DMS53 treated with DMSO at 0.1 percent for 48 hours (cell line): ENCODE results near the gene TMEM150A.
"Not testable (repeated sequence)": the region's sequence is repeated elsewhere in the genome, so short reads cannot be mapped to it uniquely, and the experiment has no call there.

Experiments used
- DNase-seq: peaks from one replicate; lab custom pipeline; 2025; ENCODE audit not compliant: unreplicated experiment; lab: John Stamatoyannopoulos, UW

TMEM150A gene

GRCh38 chr2:85613717-85614515, 11.4 kb upstream of the TMEM150A start:
- DNase-seq = no peak

GRCh38 chr2:85611705-85612587, 9.4 kb upstream of the TMEM150A start, which contains the start of gene C2orf68:
TSS of gene C2orf68 (minus strand) at chr2:85612066. CDS start at chr2:85611984, 82 bp downstream.
- DNase-seq = peak; percentile 90

- peak; percentile 47 for DNase-seq
These were observed 8.8 kb upstream of the TMEM150A start for GRCh38 chr2:85611217-85611704.

DNA sequence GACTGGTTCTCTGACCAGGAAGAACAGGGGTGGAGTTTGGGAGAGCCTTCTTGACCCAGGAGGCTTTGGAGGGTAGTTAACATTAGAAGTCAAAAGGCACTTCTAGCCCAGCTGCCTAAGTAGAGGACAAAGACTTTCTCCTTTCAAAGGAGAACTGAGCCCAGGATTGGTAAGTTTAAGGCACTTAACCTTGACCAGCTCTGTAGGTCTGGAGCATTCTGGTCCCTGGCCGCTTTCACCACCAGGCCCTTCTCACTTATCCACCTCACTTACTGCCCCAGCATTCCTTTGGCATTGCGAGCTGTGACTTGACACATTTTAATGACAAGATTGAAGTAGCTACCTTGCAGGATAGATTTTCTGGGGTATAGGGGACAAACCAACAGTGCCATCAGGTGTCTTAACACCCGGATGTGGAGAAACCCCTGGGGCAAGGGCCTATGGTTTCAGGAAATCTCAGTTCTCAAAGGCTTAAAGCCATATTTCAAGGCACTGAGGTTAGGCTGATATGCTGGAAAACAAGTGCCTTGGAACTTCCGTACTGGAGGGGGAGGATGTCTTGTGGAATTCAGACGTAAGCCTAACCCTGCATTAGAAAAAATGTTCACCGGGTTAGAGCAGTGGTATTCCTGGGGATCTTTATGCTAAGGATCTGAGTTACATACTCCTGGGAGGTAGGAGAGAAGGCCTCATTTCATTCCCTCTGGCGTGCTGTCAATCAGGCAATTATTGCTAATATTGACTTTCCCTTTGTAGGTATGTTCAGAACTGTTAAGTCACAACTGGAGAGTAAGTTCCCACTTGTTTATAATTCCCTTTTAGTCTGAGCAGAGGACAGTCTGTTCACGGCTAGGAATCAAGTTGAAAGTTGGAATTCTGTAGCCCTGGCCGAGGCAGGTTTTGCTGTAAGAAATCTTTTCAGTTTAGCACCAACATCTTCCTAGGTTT, 5.0 kb upstream of the TMEM150A start:
- DNase-seq = no peak

DNA sequence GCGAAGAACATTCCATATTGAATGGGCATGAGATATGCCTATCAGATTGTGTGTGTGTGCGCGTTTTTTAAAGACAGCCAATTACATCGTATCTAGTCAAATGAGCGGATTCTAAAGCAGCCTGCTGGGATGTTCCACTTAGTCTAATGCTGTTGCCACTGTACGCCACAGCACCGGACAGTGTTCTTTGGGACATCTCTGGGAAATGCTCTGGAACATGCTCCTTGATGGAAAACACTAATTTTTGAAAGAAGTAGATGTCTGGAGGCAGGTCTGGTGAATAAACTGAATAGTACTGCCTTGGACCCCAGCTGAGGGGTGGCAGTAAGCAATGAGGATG, 3.6 kb upstream of the TMEM150A start:
- DNase-seq = no peak

DNA sequence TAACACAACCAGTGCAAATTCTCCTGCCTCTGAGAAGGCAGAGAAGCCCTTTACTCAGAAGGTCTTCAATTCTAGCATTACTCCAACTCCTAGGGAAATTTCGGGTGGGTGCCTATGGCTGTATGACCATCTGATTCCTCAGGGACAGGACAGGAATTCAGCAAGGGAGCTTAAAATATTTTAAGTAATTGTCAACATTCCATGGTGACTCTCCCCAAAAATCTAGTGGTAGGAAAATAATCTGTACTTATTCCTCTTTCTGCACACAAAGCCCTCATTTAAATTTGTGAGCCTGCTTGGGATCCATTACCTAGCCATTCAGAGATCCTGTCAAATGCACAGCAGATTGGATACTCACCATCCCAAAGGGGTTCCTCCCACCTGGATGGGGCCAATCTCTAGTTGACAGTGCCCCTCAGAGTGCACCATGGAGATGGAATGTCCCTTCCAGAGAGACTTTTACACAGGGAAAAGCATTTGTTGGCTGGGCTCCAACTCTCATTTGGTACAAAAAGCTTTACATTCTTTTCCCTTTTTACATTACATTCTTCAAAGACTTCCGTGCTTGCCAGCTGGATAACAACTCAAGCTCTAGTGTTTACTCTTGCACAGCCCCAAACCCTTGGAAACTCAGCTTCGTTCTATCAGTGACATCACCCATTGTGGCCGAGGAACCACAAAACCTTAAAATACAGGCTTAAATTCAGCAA, 3.1 kb upstream of the TMEM150A start:
- no peak for DNase-seq

GRCh38 chr2:85604568-85605339, 2.3 kb upstream of the TMEM150A start:
- no peak for DNase-seq

- DNase-seq = not testable (repeated sequence)
These were observed 1.6 kb upstream of the TMEM150A start for GRCh38 chr2:85604133-85604444.

- no peak for DNase-seq
These were observed 575 bp downstream of the TMEM150A start for GRCh38 chr2:85601771-85602475.

- DNase-seq = no peak
These were observed 1.3 kb downstream of the TMEM150A start for GRCh38 chr2:85600951-85601770.

- no peak for DNase-seq
These were observed 2.3 kb downstream of the TMEM150A start for GRCh38 chr2:85600235-85600575.

DNA sequence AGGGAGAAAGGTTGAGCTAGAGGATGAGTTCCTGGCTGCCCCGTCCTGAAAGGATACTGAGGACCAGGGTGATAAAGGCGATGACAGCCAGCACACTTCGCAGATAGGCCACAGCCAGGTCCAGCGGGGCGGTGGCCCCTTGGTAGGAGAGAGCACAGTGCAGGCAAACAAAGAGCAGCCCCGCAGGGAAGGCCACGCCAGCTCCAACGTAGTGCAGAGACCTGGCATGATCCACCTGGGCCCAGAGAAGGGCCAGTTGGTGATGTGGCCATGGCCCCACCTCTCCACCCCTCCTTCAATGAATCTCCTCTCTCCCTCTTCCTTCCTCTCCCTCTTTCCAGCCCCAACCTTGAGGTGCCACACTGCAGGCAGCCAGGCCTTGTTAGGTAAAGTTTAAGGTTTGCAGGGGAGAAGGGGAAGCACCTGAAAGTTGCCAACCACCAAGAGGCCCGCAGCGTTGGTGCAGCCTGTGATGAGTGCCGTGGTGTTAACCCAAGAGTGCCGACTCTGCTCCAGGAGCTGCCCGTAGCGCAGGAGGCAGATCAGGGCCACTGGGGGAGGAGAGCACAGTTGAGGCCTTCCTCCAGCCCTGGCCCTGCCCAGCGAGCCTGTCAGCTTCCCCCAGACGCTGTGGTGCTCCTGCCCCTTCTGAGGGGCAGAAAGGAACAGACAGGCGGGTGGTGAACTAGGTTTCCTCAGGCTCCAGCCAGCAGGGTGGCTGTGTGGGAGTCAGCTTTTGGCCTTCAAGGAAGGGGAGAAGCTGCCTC, 2.8 kb downstream of the TMEM150A start:
- no peak for DNase-seq

DNA sequence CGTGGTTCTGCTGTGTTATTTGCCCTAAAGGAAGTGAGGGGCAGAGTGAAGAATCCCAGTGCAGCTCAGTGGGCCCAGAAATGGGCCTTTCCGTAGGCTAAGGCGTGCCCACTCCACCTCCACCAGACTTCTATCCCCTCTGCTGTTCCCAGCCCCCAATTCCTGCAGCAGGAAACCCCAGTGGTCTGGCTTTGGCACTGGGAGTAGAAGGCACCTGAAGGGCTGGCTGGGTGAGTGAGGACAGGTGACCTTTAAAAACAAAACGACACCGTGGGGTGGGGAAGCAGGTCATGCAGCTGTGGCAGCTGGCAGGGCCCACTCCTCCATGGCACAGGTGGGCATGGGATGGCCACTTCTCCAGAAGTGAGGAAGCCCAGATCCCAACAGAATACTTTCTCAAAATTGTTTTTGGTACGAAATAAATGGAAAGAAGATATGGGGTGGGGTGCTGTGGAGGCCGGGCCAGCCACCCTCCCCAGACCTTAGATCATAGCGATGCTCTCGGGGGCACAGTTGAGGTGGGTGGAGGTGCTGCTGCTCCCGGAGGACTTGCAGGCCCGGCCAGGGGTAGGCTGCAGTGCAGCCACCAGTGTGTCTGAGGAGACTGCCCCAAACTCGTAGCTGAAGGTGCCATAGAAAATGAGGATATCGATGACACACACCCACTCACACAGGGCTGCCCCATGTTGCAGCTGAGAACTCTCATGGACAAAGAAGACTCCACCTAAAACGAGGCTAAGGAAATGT, 3.7 kb downstream of the TMEM150A start:
- no peak for DNase-seq

GRCh38 chr2:85597241-85597640, 5.3 kb downstream of the TMEM150A start:
- no peak for DNase-seq

GRCh38 chr2:85596486-85597143, 5.9 kb downstream of the TMEM150A start:
- no peak for DNase-seq

- DNase-seq = no peak
These were observed 6.5 kb downstream of the TMEM150A start for GRCh38 chr2:85596026-85596333.
